Osteoblast (primary cell): ENCODE data around the gene CGB3. TPM values are rescaled to one million over a fixed set of nuclear protein-coding genes. Genes with fewer than 3 reads are reported as not detected.

Experiments
- DNase-seq: peaks from one replicate; pipeline ENCODE4 v3.0.0; 2011; ENCODE audit warnings: low spot score, mixed read lengths; ENCODE audit not compliant: insufficient read length; ENCODE audit errors: missing footprints
- H2AFZ ChIP-seq: 2 replicates; pipeline ENCODE4 v1.6.0; 2011; ENCODE audit warnings: mild to moderate bottlenecking, low read length
- H3K27ac ChIP-seq: 2 replicates; pipeline ENCODE4 v1.5.1; 2011; ENCODE audit warnings: mild to moderate bottlenecking, low read depth, low read length, moderate library complexity
- H3K27me3 ChIP-seq: 2 replicates; pipeline ENCODE4 v1.6.0; 2012; ENCODE audit warnings: mild to moderate bottlenecking, control low read depth, inconsistent platforms, low read length, moderate library complexity; ENCODE audit not compliant: insufficient read depth
- H3K36me3 ChIP-seq: 2 replicates; pipeline ENCODE4 v1.5.1; 2011; ENCODE audit warnings: mild to moderate bottlenecking, low read length, control low read depth, moderate library complexity; ENCODE audit not compliant: insufficient read depth
- H3K4me1 ChIP-seq: 2 replicates; pipeline ENCODE4 v1.5.1; 2011; ENCODE audit warnings: mild to moderate bottlenecking, low read length, control low read depth, moderate library complexity; ENCODE audit not compliant: insufficient read depth
- H3K4me2 ChIP-seq: 2 replicates; pipeline ENCODE4 v1.6.0; 2011; ENCODE audit warnings: mild to moderate bottlenecking, low read length; ENCODE audit not compliant: insufficient read depth
- H3K4me3 ChIP-seq: fragments of 200-600 bp; sonication (generic); 3 replicates; pipeline ENCODE4 v1.5.1; 2012; ENCODE audit warnings: mild to moderate bottlenecking, low read length, inconsistent platforms; ENCODE audit not compliant: insufficient read depth
- H3K79me2 ChIP-seq: 2 replicates; pipeline ENCODE4 v1.6.0; 2012; ENCODE audit warnings: mild to moderate bottlenecking, low read length, control low read depth, inconsistent platforms; ENCODE audit not compliant: insufficient read depth
- H3K9me3 ChIP-seq: 2 replicates; pipeline ENCODE4 v1.5.1; 2011; ENCODE audit warnings: low read depth, low read length, control low read depth
- H4K20me1 ChIP-seq: 2 replicates; pipeline ENCODE4 v1.6.0; 2012; ENCODE audit warnings: mild to moderate bottlenecking, low read length, control low read depth; ENCODE audit not compliant: insufficient read depth
- CTCF ChIP-seq: IDR thresholded peaks from 2 replicates; pipeline ENCODE4 v1.5.1; 2011; ENCODE audit warnings: mild to moderate bottlenecking, low read depth, low read length, moderate library complexity; ENCODE audit errors: extremely low read depth
- total RNA-seq: library from RNA; depleted of rRNA; stranded (reverse); fragments of >200 nt; gene quantifications from 2 replicates; pipeline ENCODE4 v1.2.3, GENCODE V29; 2012

The CGB3 gene
- total RNA-seq, 1 donor = not detected

GRCh38 chr19:49017666-49018351 lies 6.3 kb downstream of the CGB3 start:
- TF ChIP-seq CTCF = peak; percentile 43
- DNase-seq = peak; percentile 98
- peaks cover 15% of the 10 kb centered on the region for H3K4me1 ChIP-seq

GRCh38 chr19:49017041-49017665 lies 7.0 kb downstream of the CGB3 start, which contains the start of gene LHB:
Gene LHB, minus strand, starts transcription at chr19:49017091. Its CDS starts 10 bp downstream, at chr19:49017081.
- H3K27me3 ChIP-seq = no peaks in the 10 kb centered on the region
- H2AFZ ChIP-seq = no peak within 1 kb of the TSS
- peaks cover 20% of the 10 kb centered on the region for H3K36me3 ChIP-seq
- peaks cover 15% of the 10 kb centered on the region for H3K4me1 ChIP-seq
- no peaks in the 10 kb centered on the region for H4K20me1 ChIP-seq
- H3K27ac ChIP-seq = no peak within 1 kb of the TSS
- H3K9me3 ChIP-seq = no peaks in the 10 kb centered on the region
- H3K4me3 ChIP-seq = peak within 1 kb of the TSS; percentile 70
- no peak for TF ChIP-seq CTCF
- no peaks in the 10 kb centered on the region for H3K79me2 ChIP-seq
- H3K4me2 ChIP-seq = peak within 1 kb of the TSS; percentile 77
- DNase-seq = peak; percentile 70

More at GRCh38 chr19:49017666-49018351, 6.3 kb downstream of the CGB3 start:
- Histone ChIP-seq H4K20me1 (no peaks in the 10 kb centered on the region), H3K27ac (no peak overlapping the region), H2AFZ (peak overlapping the region; percentile 23), H3K36me3 (peaks cover 13% of the 10 kb centered on the region), H3K27me3 (no peaks in the 10 kb centered on the region), H3K79me2 (no peaks in the 10 kb centered on the region), H3K9me3 (no peaks in the 10 kb centered on the region), H3K4me3 (peak overlapping the region; percentile 70), H3K4me2 (peak overlapping the region; percentile 77)

- Histone ChIP-seq H3K4me2 (no peak overlapping the region), H3K4me1 (peaks cover 15% of the 10 kb centered on the region), H4K20me1 (no peaks in the 10 kb centered on the region), H3K27me3 (no peaks in the 10 kb centered on the region), H3K27ac (no peak overlapping the region), H3K79me2 (no peaks in the 10 kb centered on the region), H3K36me3 (peaks cover 26% of the 10 kb centered on the region), H3K9me3 (no peaks in the 10 kb centered on the region), H2AFZ (no peak overlapping the region), H3K4me3 (no peak overlapping the region)
- peak; percentile 47 for DNase-seq
- TF ChIP-seq CTCF = no peak
These were observed 7.9 kb downstream of the CGB3 start for GRCh38 chr19:49016067-49016839.
